COLO668 (cell line): ENCODE measurements around the gene PRR20G.

Source experiments
- DNase-seq: peaks from one replicate; lab custom pipeline; 2025; ENCODE audit not compliant: unreplicated experiment; lab: John Stamatoyannopoulos, UW

PRR20G gene

GRCh38 chr3:127235706-127236105 lies 52.1 kb downstream of the PRR20G start:
- no peak for DNase-seq

- DNase-seq: no peak
These were observed 53.1 kb downstream of the PRR20G start for GRCh38 chr3:127234778-127235177.
